ENCODE results near the gene EEF1A2. TPM values are rescaled to one million over a fixed set of nuclear protein-coding genes. Genes with fewer than 3 reads are reported as not detected.

The EEF1A2 gene
- polyA plus RNA-seq, 2 of the 4 experiments (the other 2 are of a cell fraction) = 16.3 to 129 TPM

- DNase-seq (ENCODE audit: low read depth in 1 of 2, low spot score in 1 of 2) (no peak), ATAC-seq (no peak), FAIRE-seq (no peak)
- Histone ChIP-seq H3K4me1 (peaks cover 16% of the 10 kb centered on the region; the same call in 2 of the 3 replicates), H3K27ac (no peak overlapping the region), H3K9me3 (no peaks in the 10 kb centered on the region), H3K4me2 (no peak overlapping the region), H3K4me3 (no peak overlapping the region)
- CTCF ChIA-PET = interaction anchor here (0.6 to 5.6 kb wide), 6 partner anchors 12 to 514 kb away, joined by 3 to 40 read pairs (median 4); no protein-coding TSS in a partner anchor
- POLR2A ChIA-PET = no interaction called here
- TF ChIP-seq ZNF302 (CRISPR knock-in tag; IDR thresholded peaks at IDR 0.05) (no peak), FOXS1 (CRISPR knock-in tag; IDR thresholded peaks at IDR 0.05) (no peak), CHD4 (IDR thresholded peaks at IDR 0.05; ENCODE audit: borderline replicate concordance) (no peak), TP53 (CRISPR knock-in tag; IDR thresholded peaks at IDR 0.05) (no peak), BCL3 (IDR thresholded peaks at IDR 0.05) (no peak), ATOH8 (CRISPR knock-in tag; IDR thresholded peaks at IDR 0.05; ENCODE audit: low read depth) (no peak), POLR2A (IDR thresholded peaks at IDR 0.05; ENCODE audit: low read length) (no peak), HMGXB4 (CRISPR knock-in tag; IDR thresholded peaks at IDR 0.05; ENCODE audit: borderline replicate concordance) (no peak), NR3C1 (IDR thresholded peaks at IDR 0.05) (no peak), NPAS2 (CRISPR knock-in tag; IDR thresholded peaks at IDR 0.05; ENCODE audit: borderline replicate concordance) (no peak), RARB (CRISPR knock-in tag; IDR thresholded peaks at IDR 0.05) (no peak), ZFP36 (IDR thresholded peaks at IDR 0.05; ENCODE audit: borderline replicate concordance, partially characterized antibody) (no peak), HOXA7 (CRISPR knock-in tag; IDR thresholded peaks at IDR 0.05) (no peak), PHF8 (IDR thresholded peaks at IDR 0.05; ENCODE audit: borderline replicate concordance, low read depth) (no peak), ZSCAN20 (CRISPR knock-in tag; IDR thresholded peaks at IDR 0.05) (no peak), CBX8 (IDR thresholded peaks at IDR 0.05) (no peak)
- TF ChIP-seq, protein P1, sequence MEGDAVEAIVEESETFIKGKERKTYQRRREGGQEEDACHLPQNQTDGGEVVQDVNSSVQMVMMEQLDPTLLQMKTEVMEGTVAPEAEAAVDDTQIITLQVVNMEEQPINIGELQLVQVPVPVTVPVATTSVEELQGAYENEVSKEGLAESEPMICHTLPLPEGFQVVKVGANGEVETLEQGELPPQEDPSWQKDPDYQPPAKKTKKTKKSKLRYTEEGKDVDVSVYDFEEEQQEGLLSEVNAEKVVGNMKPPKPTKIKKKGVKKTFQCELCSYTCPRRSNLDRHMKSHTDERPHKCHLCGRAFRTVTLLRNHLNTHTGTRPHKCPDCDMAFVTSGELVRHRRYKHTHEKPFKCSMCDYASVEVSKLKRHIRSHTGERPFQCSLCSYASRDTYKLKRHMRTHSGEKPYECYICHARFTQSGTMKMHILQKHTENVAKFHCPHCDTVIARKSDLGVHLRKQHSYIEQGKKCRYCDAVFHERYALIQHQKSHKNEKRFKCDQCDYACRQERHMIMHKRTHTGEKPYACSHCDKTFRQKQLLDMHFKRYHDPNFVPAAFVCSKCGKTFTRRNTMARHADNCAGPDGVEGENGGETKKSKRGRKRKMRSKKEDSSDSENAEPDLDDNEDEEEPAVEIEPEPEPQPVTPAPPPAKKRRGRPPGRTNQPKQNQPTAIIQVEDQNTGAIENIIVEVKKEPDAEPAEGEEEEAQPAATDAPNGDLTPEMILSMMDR (IDR thresholded peaks at IDR 0.05) = no peak
- TF ChIP-seq, protein P2, sequence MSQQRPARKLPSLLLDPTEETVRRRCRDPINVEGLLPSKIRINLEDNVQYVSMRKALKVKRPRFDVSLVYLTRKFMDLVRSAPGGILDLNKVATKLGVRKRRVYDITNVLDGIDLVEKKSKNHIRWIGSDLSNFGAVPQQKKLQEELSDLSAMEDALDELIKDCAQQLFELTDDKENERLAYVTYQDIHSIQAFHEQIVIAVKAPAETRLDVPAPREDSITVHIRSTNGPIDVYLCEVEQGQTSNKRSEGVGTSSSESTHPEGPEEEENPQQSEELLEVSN (IDR thresholded peaks at IDR 0.05; ENCODE audit: borderline replicate concordance, low read depth) = no peak
- TF ChIP-seq, protein P3, sequence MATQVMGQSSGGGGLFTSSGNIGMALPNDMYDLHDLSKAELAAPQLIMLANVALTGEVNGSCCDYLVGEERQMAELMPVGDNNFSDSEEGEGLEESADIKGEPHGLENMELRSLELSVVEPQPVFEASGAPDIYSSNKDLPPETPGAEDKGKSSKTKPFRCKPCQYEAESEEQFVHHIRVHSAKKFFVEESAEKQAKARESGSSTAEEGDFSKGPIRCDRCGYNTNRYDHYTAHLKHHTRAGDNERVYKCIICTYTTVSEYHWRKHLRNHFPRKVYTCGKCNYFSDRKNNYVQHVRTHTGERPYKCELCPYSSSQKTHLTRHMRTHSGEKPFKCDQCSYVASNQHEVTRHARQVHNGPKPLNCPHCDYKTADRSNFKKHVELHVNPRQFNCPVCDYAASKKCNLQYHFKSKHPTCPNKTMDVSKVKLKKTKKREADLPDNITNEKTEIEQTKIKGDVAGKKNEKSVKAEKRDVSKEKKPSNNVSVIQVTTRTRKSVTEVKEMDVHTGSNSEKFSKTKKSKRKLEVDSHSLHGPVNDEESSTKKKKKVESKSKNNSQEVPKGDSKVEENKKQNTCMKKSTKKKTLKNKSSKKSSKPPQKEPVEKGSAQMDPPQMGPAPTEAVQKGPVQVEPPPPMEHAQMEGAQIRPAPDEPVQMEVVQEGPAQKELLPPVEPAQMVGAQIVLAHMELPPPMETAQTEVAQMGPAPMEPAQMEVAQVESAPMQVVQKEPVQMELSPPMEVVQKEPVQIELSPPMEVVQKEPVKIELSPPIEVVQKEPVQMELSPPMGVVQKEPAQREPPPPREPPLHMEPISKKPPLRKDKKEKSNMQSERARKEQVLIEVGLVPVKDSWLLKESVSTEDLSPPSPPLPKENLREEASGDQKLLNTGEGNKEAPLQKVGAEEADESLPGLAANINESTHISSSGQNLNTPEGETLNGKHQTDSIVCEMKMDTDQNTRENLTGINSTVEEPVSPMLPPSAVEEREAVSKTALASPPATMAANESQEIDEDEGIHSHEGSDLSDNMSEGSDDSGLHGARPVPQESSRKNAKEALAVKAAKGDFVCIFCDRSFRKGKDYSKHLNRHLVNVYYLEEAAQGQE (IDR thresholded peaks at IDR 0.05) = no peak
- TF ChIP-seq, protein P4, sequence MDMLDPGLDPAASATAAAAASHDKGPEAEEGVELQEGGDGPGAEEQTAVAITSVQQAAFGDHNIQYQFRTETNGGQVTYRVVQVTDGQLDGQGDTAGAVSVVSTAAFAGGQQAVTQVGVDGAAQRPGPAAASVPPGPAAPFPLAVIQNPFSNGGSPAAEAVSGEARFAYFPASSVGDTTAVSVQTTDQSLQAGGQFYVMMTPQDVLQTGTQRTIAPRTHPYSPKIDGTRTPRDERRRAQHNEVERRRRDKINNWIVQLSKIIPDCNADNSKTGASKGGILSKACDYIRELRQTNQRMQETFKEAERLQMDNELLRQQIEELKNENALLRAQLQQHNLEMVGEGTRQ (IDR thresholded peaks at IDR 0.05) = no peak
- 64% methylated on average over 13 of the region's 18 CpGs for WGBS (ENCODE audit: missing lambda C conversion rate)
Measured at GRCh38 chr20:63484651-63485403, 14.1 kb downstream of the EEF1A2 start.
